HepG2 (cell line): ENCODE results near the gene KCNQ5. TPM values are rescaled to one million over a fixed set of nuclear protein-coding genes. Genes with fewer than 3 reads are reported as not detected.

Experiments
- AKAP8 ChIP-seq: sonication (generic); formaldehyde crosslinking; IDR thresholded peaks from 2 replicates; pipeline ENCODE4 v1.5.1; 2020; ENCODE audit warnings: mild to moderate bottlenecking, missing genetic modification reagents
- CENPT ChIP-seq: sonication (generic); formaldehyde crosslinking; IDR thresholded peaks from 2 replicates; pipeline ENCODE4 v1.8.0; 2022; ENCODE audit warnings: low read depth, mild to moderate bottlenecking, moderate library complexity, missing genetic modification reagents
- FUBP1 ChIP-seq: sonication (generic); formaldehyde crosslinking; IDR thresholded peaks from 2 replicates; pipeline ENCODE4 v1.5.1; 2020; ENCODE audit warnings: missing genetic modification reagents, mild to moderate bottlenecking, borderline replicate concordance
- NONO ChIP-seq, 2 experiments: fragments of 450-650 bp in 1 of 2; sonication (generic) in 1 of 2; formaldehyde crosslinking in 1 of 2; IDR thresholded peaks in 1 of 2; conservative IDR thresholded peaks in 1 of 2; 2 replicates each; pipeline versions ENCODE4 v1.6.1 to v1.8.0; 2017 to 2022; ENCODE audit warnings: mild to moderate bottlenecking in 1 of 2, missing genetic modification reagents in 1 of 2, moderate library complexity in 1 of 2
- PRDM4 ChIP-seq: sonication (generic); formaldehyde crosslinking; IDR thresholded peaks from 2 replicates; pipeline ENCODE4 v1.9.0; 2021; ENCODE audit warnings: missing genetic modification reagents, borderline replicate concordance
- ZBTB49 ChIP-seq: sonication (generic); formaldehyde crosslinking; IDR thresholded peaks from 2 replicates; pipeline ENCODE4 v1.4.0; 2020; ENCODE audit warnings: missing genetic modification reagents, borderline replicate concordance
- ZNF615 ChIP-seq: sonication (generic); formaldehyde crosslinking; IDR thresholded peaks from 2 replicates; pipeline ENCODE4 v1.5.0; 2020; ENCODE audit warnings: mild to moderate bottlenecking, missing genetic modification reagents, borderline replicate concordance
- ZNF629 ChIP-seq: sonication (generic); formaldehyde crosslinking; conservative IDR thresholded peaks from 2 replicates; pipeline ENCODE4 v1.5.0; 2020; ENCODE audit warnings: missing genetic modification reagents
- ZNF891 ChIP-seq: sonication (generic); formaldehyde crosslinking; IDR thresholded peaks from 2 replicates; pipeline ENCODE4 v1.5.0; 2020; ENCODE audit warnings: mild to moderate bottlenecking, missing genetic modification reagents
- polyA plus RNA-seq, 8 experiments: library from polyadenylated mRNA; depleted of rRNA in 3 of 8; stranded (reverse) in 7 of 8; unstranded in 1 of 8; fragments of >200 nt; fragmentation: Illumina TruSeq in 4 of 8; extraction: Trizol in 4 of 8; gene quantifications; 2 replicates each; pipeline versions ENCODE4 v1.2.1 to v1.2.3, GENCODE V29; 2011 to 2016; ENCODE audit warnings: low read depth in 4 of 8, missing spikeins in 1 of 8, mixed read lengths in 1 of 8; ENCODE audit not compliant: insufficient read depth in 1 of 8
- total RNA-seq, 5 experiments: library from RNA; depleted of rRNA; stranded (reverse); fragments of >200 nt; fragmentation: Illumina TruSeq; extraction: Trizol; gene quantifications; 2 replicates each; pipeline ENCODE4 v1.2.3, GENCODE V29; 2016; ENCODE audit warnings: low read depth in 1 of 5

Gene KCNQ5
- total and polyA plus RNA-seq, 2 of the 13 experiments (the other 11 are each of a cell fraction or from before 2014, with no cell fraction given): 0.04 TPM; not detected in 1

- TF ChIP-seq AKAP8 (CRISPR knock-in tag) (no peak), FUBP1 (CRISPR knock-in tag) (no peak), ZNF615 (CRISPR knock-in tag) (no peak), CENPT (CRISPR knock-in tag) (no peak), ZNF891 (CRISPR knock-in tag) (no peak), NONO (IDR thresholded peaks at IDR 0.05) (no peak), NONO (CRISPR knock-in tag; conservative IDR thresholded peaks at IDR 0.05) (no peak), PRDM4 (CRISPR knock-in tag) (no peak), ZBTB49 (CRISPR knock-in tag) (no peak), ZNF629 (CRISPR knock-in tag) (no peak)
Observed at GRCh38 chr6:72835749-72836148, 213.9 kb downstream of the KCNQ5 start (continued).
